K562 (cell line): ENCODE measurements around the gene RELCH. TPM values are rescaled to one million over a fixed set of nuclear protein-coding genes. Genes with fewer than 3 reads are reported as not detected.

ENCODE experiments used
- ATAC-seq: fragments of 200-7000 bp; cut with Tn5 transposase; 3 replicates; pipeline ENCODE4 v1.9.1; 2020; ENCODE audit warnings: moderate library complexity
- BruUV-seq: library from RNA; stranded (reverse); fragments of 400-500 nt; replicated peaks from 2 replicates; lab custom pipeline; 2021; lab: Mats Ljungman, UMichigan
- CTCF ChIA-PET: fragments of 300-600 bp; formaldehyde crosslinking; extraction: SDS; loops from one replicate; lab custom pipeline; 2021; ENCODE audit warnings: low intra/inter-chr PET ratio; lab: Yijun Ruan, JAX
- POLR2A ChIA-PET: fragments of 300-600, 350-650 bp; sonication (Branson Sonifier 250); formaldehyde crosslinking; extraction: SDS; loops from one replicate; lab custom pipeline; 2021; ENCODE audit warnings: antibody characterized with exemption, inconsistent platforms; lab: Yijun Ruan, JAX
- DNase-seq, 4 experiments: peaks; one replicate each; pipeline versions ENCODE4 v3.0.0 to v3.0.0-alpha.2; 2011 to 2018; ENCODE audit warnings: low spot score in 3 of 4, mixed read lengths in 3 of 4; ENCODE audit errors: extremely low read depth in 1 of 4
- FAIRE-seq: peaks from 2 replicates; lab custom pipeline; 2011; peaks lifted over from hg19 to GRCh38; lab: Jason Lieb, UNC
- H2AFZ ChIP-seq: 2 replicates; pipeline ENCODE4 v1.6.0; 2011; ENCODE audit warnings: low read depth, low read length, control low read depth, inconsistent platforms
- H3K27ac ChIP-seq: fragments of 200-600 bp; 3 replicates; pipeline ENCODE4 v1.8.0; 2011; ENCODE audit warnings: low read depth, mild to moderate bottlenecking, control low read depth, inconsistent platforms, low read length, moderate library complexity, mixed read lengths; ENCODE audit errors: extremely low read depth
- H3K27me3 ChIP-seq, 2 experiments: fragments of 300-600 bp in 1 of 2; 2 replicates in 1 of 2; 3 replicates in 1 of 2; pipeline versions ENCODE4 v1.6.0 to v1.8.0; 2011; ENCODE audit warnings: inconsistent platforms in 2 of 2, low read length in 2 of 2, mild to moderate bottlenecking in 1 of 2, mixed read lengths in 1 of 2, moderate library complexity in 1 of 2; ENCODE audit not compliant: control insufficient read depth in 2 of 2, insufficient read depth in 2 of 2
- H3K36me3 ChIP-seq: fragments of 300-600 bp; 3 replicates; pipeline ENCODE4 v1.8.0; 2011; ENCODE audit warnings: mild to moderate bottlenecking, low read length, inconsistent platforms; ENCODE audit not compliant: control insufficient read depth, insufficient read depth
- H3K4me1 ChIP-seq, 2 experiments: fragments of 200-600 bp in 1 of 2; replicated peaks in 1 of 2; 2 replicates in 1 of 2; 3 replicates in 1 of 2; pipeline versions ENCODE4 v1.5.1 to v1.8.0; 2011; ENCODE audit warnings: inconsistent platforms in 2 of 2, low read length in 2 of 2, mild to moderate bottlenecking in 1 of 2, mixed read lengths in 1 of 2, moderate library complexity in 1 of 2; ENCODE audit not compliant: control insufficient read depth in 2 of 2, insufficient read depth in 2 of 2
- H3K4me2 ChIP-seq: 2 replicates; pipeline ENCODE4 v1.6.1; 2011; ENCODE audit warnings: low read length, control low read depth, inconsistent platforms, mixed read lengths; ENCODE audit not compliant: insufficient read depth
- H3K4me3 ChIP-seq: fragments of 200-600 bp; sonication (generic), shearing (Covaris generic); 2 replicates; pipeline ENCODE4 v1.5.1; 2016; ENCODE audit warnings: control low read depth, inconsistent platforms
- H3K79me2 ChIP-seq: fragments of 200-600 bp; 3 replicates; pipeline ENCODE4 v1.8.0; 2011; ENCODE audit warnings: low read length, inconsistent platforms; ENCODE audit not compliant: control insufficient read depth, insufficient read depth
- H3K9ac ChIP-seq, 2 experiments: 2 replicates each; pipeline versions ENCODE4 v1.6.0 to v1.6.1; 2011; ENCODE audit warnings: low read depth in 2 of 2, low read length in 2 of 2, control low read depth in 1 of 2, inconsistent platforms in 1 of 2, mild to moderate bottlenecking in 1 of 2, mixed read lengths in 1 of 2; ENCODE audit not compliant: insufficient read depth in 1 of 2
- H3K9me1 ChIP-seq: one replicate; pipeline ENCODE4 v1.6.0; 2011; ENCODE audit warnings: inconsistent platforms, mild to moderate bottlenecking, low read length, moderate library complexity; ENCODE audit not compliant: control insufficient read depth, insufficient read depth
- H3K9me3 ChIP-seq: replicated peaks from 2 replicates; pipeline ENCODE4 v1.5.1; 2011; ENCODE audit warnings: low read depth, low read length, inconsistent platforms; ENCODE audit not compliant: control insufficient read depth, insufficient read depth
- H4K20me1 ChIP-seq: replicated peaks from 2 replicates; pipeline ENCODE4 v1.6.1; 2011; ENCODE audit warnings: low read length, inconsistent platforms, mixed read lengths; ENCODE audit not compliant: control insufficient read depth, insufficient read depth
- FOSL1 ChIP-seq: fragments of 200-800 bp; sonication (Bioruptor generic); conservative IDR thresholded peaks from 2 replicates; pipeline ENCODE4 v1.6.1; 2016; ENCODE audit warnings: missing genetic modification characterization, missing compliant biosample characterization
- FOXA3 ChIP-seq, 2 experiments: fragments of 450-650 bp in 1 of 2; sonication (generic) in 1 of 2; formaldehyde crosslinking; IDR thresholded peaks in 1 of 2; conservative IDR thresholded peaks in 1 of 2; 2 replicates each; pipeline versions ENCODE4 v1.4.0 to v1.8.0; 2020 to 2022; ENCODE audit warnings: mild to moderate bottlenecking in 2 of 2, missing genetic modification reagents in 1 of 2
- SIRT6 ChIP-seq: IDR thresholded peaks from one replicate; pipeline ENCODE4 v1.6.1; 2012; ENCODE audit warnings: low read depth, mild to moderate bottlenecking, control low read depth, inconsistent platforms, low read length, moderate library complexity
- STAT5B ChIP-seq: fragments of 250-450 bp; sonication (Bioruptor Pico); IDR thresholded peaks from 2 replicates; pipeline ENCODE4 v1.8.0; 2021; ENCODE audit warnings: mild to moderate bottlenecking, inconsistent platforms
- TARDBP ChIP-seq: fragments of 450-650 bp; IDR thresholded peaks from 2 replicates; pipeline ENCODE4 v1.6.1; 2016
- TEAD1 ChIP-seq, 2 experiments: fragments of 450-650 bp in 1 of 2; sonication (generic) in 1 of 2; formaldehyde crosslinking; IDR thresholded peaks; 2 replicates each; pipeline versions ENCODE4 v1.4.0 to v1.8.0; 2020 to 2022; ENCODE audit warnings: mild to moderate bottlenecking in 2 of 2, missing genetic modification reagents in 1 of 2
- ZKSCAN8 ChIP-seq: fragments of 200-800 bp; sonication (Bioruptor generic); IDR thresholded peaks from 2 replicates; pipeline ENCODE4 v1.6.1; 2016; ENCODE audit warnings: missing genetic modification characterization, missing compliant biosample characterization
- ZNF175 ChIP-seq: fragments of 200-800 bp; sonication (Bioruptor generic); IDR thresholded peaks from 2 replicates; pipeline ENCODE4 v1.6.1; 2016; ENCODE audit warnings: low read depth, mild to moderate bottlenecking, missing genetic modification characterization, missing compliant biosample characterization
- ZNF695 ChIP-seq: fragments of 450-650 bp; formaldehyde crosslinking; IDR thresholded peaks from 2 replicates; pipeline ENCODE4 v1.4.0; 2020; ENCODE audit warnings: mild to moderate bottlenecking, moderate library complexity
- WGBS: fragments of 100-300 bp; shearing (Covaris generic); methylation state at CpG from one replicate; pipeline ENCODE4 v1.1.6; 2016; ENCODE audit warnings: low coverage, mixed read lengths; ENCODE audit not compliant: insufficient coverage; ENCODE audit errors: missing lambda C conversion rate; 5-methylcytosine and 5-hydroxymethylcytosine counted together
- in situ Hi-C: fragments of 300-500 bp; cut with MboI; formaldehyde crosslinking; loops from 4 replicates; pipeline ENCODE4 v1.15.0; 2018; ENCODE audit warnings: inconsistent platforms, mixed read lengths
- intact Hi-C: fragments of 100-400 bp; cut with micrococcal nuclease; formaldehyde crosslinking; loops from 2 replicates; pipeline ENCODE4 v1.14.2; 2022
- polyA plus RNA-seq, 8 experiments: library from polyadenylated mRNA; depleted of rRNA in 4 of 8; stranded (reverse) in 5 of 8; unstranded in 3 of 8; fragments of >200 nt; fragmentation: Nextera tagmentation in 2 of 8; fragmentation: Illumina TruSeq in 1 of 8; extraction: Ambion mirVana in 2 of 8; extraction: Trizol in 1 of 8; gene quantifications; 2 replicates each; pipeline versions ENCODE4 v1.2.1 to v1.2.3, GENCODE V29; 2011 to 2014; ENCODE audit warnings: inconsistent platforms in 1 of 8, missing spikeins in 1 of 8
- total RNA-seq, 7 experiments: library from RNA; depleted of rRNA in 6 of 7; stranded (reverse); fragments of >200 nt in 6 of 7; fragmentation: Illumina TruSeq in 2 of 7; extraction: Trizol in 2 of 7; gene quantifications; 2 replicates each; pipeline versions ENCODE4 v1.2.1 to v1.2.3, GENCODE V29; 2011 to 2021; ENCODE audit warnings: low replicate concordance in 1 of 7

RELCH gene
- total and polyA plus RNA-seq, 9 of the 15 experiments (the other 6 are each of a cell fraction or from before 2014, with no cell fraction given): 1.4 to 13.6 (median 7.6) TPM

DNA sequence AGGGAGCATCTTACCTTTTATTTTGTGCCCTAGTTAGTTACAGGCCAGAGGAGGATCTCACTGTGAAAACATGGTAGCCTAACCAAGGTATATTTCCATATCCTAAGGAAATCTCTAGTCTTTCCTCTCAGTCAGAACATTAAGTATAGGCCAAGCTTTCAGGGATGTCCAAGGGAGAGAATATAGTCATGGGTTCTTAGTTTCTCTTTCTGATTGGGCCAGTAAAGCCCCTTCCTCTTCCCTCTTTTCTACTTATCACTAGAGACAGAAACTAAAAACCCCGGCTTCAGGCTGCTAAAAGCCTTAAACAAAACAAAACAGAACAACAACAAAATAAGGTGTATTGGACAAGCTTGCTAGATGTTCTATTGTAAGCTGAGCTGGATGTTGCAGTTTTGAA is 93.7 kb downstream of the RELCH start:
- no peak overlapping the region for H3K27ac ChIP-seq

DNA sequence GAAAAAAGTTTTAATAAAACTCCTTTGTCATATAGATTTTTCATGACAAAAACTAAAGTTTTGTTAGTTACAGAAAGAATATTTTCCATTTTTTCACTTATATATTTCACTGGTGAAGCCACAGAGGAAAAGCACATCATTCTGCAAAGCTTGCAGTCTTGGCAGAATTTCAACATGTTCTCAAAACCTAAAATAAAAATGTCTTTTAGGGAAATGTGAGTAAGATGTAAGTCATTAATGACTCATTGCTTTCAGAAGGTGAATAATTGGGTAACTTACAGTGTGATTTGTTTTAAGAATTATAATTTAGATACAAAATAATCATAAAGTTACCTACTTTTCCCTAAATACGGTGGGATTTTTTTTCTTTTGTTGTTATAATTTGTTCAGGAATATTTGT is 94.6 kb downstream of the RELCH start:
- no peaks in the 10 kb centered on the region for H4K20me1 ChIP-seq
- no peak for TF ChIP-seq ZNF175
- 0 out of 2 replicates have a peak, but pooled peaks have one; percentile 21 for TF ChIP-seq FOSL1
- no peak for TF ChIP-seq ZKSCAN8 (CRISPR knock-in tag)
- TF ChIP-seq TARDBP: no peak
- no peak for TF ChIP-seq TEAD1 (CRISPR knock-in tag; IDR thresholded peaks at IDR 0.05)
- no peak for TF ChIP-seq FOXA3 (CRISPR knock-in tag; conservative IDR thresholded peaks at IDR 0.05 in 1 of 2, IDR thresholded peaks at IDR 0.05 in 1 of 2)
- no peak for TF ChIP-seq SIRT6
- no peak for TF ChIP-seq STAT5B (CRISPR knock-in tag)
- no peak overlapping the region for H3K4me2 ChIP-seq
- no peak overlapping the region for H3K27ac ChIP-seq
- H2AFZ ChIP-seq: no peak overlapping the region
- H3K27me3 ChIP-seq: no peaks in the 10 kb centered on the region
- no peak overlapping the region for H3K9ac ChIP-seq
- ATAC-seq (no peak), FAIRE-seq (no peak), DNase-seq (no peak)
- no TSS peak for BruUV-seq
- ChIA-PET CTCF (no interaction called here), POLR2A (no interaction called here)
- H3K9me3 ChIP-seq: no peaks in the 10 kb centered on the region
- H3K36me3 ChIP-seq: peaks cover 10% of the 10 kb centered on the region; the same call in 2 of the 3 replicates
- no peak overlapping the region for H3K4me3 ChIP-seq
- in situ Hi-C loops: no loop called here
- no peaks in the 10 kb centered on the region for H3K79me2 ChIP-seq
- peaks cover 3% of the 10 kb centered on the region for H3K9me1 ChIP-seq
- intact Hi-C loops: no loop called here
- WGBS: 86% methylated on average over 1 of the region's 1 CpG
- H3K4me1 ChIP-seq: no peaks in the 10 kb centered on the region

More for the DNA sequence above, 93.7 kb downstream of the RELCH start:
- no peaks in the 10 kb centered on the region for H3K9me3 ChIP-seq
- CTCF ChIA-PET: no interaction called here
- no peak overlapping the region for H2AFZ ChIP-seq
- no peak overlapping the region for H3K4me3 ChIP-seq
- FAIRE-seq: no peak
- H3K9me1 ChIP-seq: peaks cover 3% of the 10 kb centered on the region
- no peak for ATAC-seq
- no peak overlapping the region for H3K4me2 ChIP-seq
- POLR2A ChIA-PET: no interaction called here
- H3K79me2 ChIP-seq: no peaks in the 10 kb centered on the region
- no TSS peak for BruUV-seq
- no peak overlapping the region for H3K9ac ChIP-seq
- WGBS: no CpG with 5 or more reads among the region's 1 CpG
- intact Hi-C loops (no loop called here), in situ Hi-C loops (no loop called here)
- H4K20me1 ChIP-seq: no peaks in the 10 kb centered on the region
- DNase-seq: no peak
- no peaks in the 10 kb centered on the region for H3K27me3 ChIP-seq
- no peak for TF ChIP-seq ZNF695
- peaks cover 15% of the 10 kb centered on the region; the same call in 2 of the 3 replicates for H3K36me3 ChIP-seq
- H3K4me1 ChIP-seq: no peaks in the 10 kb centered on the region
